RWPE2 (cell line): ENCODE data around the gene COL21A1.

Experiments used
- ATAC-seq: fragments of 200-7000 bp; cut with Tn5 transposase; 3 replicates; pipeline ENCODE4 v1.9.1; 2021; ENCODE audit warnings: low read depth
- DNase-seq: peaks from one replicate; pipeline ENCODE4 v3.0.0-alpha.2; 2020; ENCODE audit warnings: low spot score
- H3K27ac ChIP-seq: fragments of 450-650 bp; 2 replicates; pipeline ENCODE4 v1.5.1; 2017; ENCODE audit warnings: mild to moderate bottlenecking; ENCODE audit not compliant: poor library complexity, severe bottlenecking
- H3K27me3 ChIP-seq: fragments of 250-450 bp; sonication (Bioruptor Pico); 2 replicates; pipeline ENCODE4 v1.5.1; 2021; ENCODE audit warnings: mild to moderate bottlenecking, moderate library complexity; ENCODE audit not compliant: insufficient read depth, poor library complexity, severe bottlenecking
- H3K36me3 ChIP-seq: fragments of 250-450 bp; sonication (Bioruptor Pico); 2 replicates; pipeline ENCODE4 v1.5.1; 2020; ENCODE audit warnings: low read depth, mild to moderate bottlenecking, moderate library complexity
- H3K4me1 ChIP-seq: fragments of 250-450 bp; sonication (Bioruptor Pico); 2 replicates; pipeline ENCODE4 v1.5.1; 2021; ENCODE audit warnings: mild to moderate bottlenecking, moderate library complexity; ENCODE audit not compliant: insufficient read depth, poor library complexity, severe bottlenecking
- H3K4me3 ChIP-seq: fragments of 250-450 bp; sonication (Bioruptor Pico); 2 replicates; pipeline ENCODE4 v1.5.1; 2021; ENCODE audit warnings: mild to moderate bottlenecking, moderate library complexity; ENCODE audit not compliant: severe bottlenecking
- H3K9me3 ChIP-seq: fragments of 250-450 bp; sonication (Bioruptor Pico); 2 replicates; pipeline ENCODE4 v1.5.1; 2021; ENCODE audit warnings: mild to moderate bottlenecking, moderate library complexity; ENCODE audit not compliant: severe bottlenecking
- TF ChIP-seq, protein P1 (sequence below): fragments of 450-650 bp; IDR thresholded peaks from one replicate; pipeline ENCODE4 v1.5.1; 2017; ENCODE audit warnings: mild to moderate bottlenecking, moderate library complexity; ENCODE audit not compliant: poor library complexity, severe bottlenecking

The COL21A1 gene

DNA sequence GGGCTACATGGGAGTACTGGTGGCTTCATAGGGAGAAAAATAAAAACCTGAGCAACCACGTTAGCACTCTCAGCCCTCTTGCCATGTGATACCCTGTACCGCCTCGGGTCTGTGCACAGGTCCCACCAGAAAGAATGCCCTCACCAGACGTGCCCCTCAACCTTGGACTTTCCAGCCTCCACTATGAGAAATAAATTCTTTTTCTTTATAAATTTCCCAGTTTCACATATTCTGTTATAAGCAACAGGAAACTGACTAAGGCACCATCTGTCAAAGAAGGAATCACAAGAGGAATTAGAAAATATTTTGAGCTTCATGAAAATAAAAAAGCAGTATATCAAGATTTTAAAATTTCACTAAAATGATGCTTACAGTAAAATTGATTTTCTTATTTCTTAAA is 203.6 kb downstream of the COL21A1 start:
- Histone ChIP-seq H3K27me3 (no peaks in the 10 kb centered on the region), H3K4me3 (no peak overlapping the region), H3K9me3 (no peaks in the 10 kb centered on the region), H3K4me1 (peaks cover 18% of the 10 kb centered on the region), H3K36me3 (no peaks in the 10 kb centered on the region), H3K27ac (no peak overlapping the region)
- no peak for ATAC-seq
- TF ChIP-seq, protein P1, sequence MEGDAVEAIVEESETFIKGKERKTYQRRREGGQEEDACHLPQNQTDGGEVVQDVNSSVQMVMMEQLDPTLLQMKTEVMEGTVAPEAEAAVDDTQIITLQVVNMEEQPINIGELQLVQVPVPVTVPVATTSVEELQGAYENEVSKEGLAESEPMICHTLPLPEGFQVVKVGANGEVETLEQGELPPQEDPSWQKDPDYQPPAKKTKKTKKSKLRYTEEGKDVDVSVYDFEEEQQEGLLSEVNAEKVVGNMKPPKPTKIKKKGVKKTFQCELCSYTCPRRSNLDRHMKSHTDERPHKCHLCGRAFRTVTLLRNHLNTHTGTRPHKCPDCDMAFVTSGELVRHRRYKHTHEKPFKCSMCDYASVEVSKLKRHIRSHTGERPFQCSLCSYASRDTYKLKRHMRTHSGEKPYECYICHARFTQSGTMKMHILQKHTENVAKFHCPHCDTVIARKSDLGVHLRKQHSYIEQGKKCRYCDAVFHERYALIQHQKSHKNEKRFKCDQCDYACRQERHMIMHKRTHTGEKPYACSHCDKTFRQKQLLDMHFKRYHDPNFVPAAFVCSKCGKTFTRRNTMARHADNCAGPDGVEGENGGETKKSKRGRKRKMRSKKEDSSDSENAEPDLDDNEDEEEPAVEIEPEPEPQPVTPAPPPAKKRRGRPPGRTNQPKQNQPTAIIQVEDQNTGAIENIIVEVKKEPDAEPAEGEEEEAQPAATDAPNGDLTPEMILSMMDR = no peak
- DNase-seq = no peak

DNA sequence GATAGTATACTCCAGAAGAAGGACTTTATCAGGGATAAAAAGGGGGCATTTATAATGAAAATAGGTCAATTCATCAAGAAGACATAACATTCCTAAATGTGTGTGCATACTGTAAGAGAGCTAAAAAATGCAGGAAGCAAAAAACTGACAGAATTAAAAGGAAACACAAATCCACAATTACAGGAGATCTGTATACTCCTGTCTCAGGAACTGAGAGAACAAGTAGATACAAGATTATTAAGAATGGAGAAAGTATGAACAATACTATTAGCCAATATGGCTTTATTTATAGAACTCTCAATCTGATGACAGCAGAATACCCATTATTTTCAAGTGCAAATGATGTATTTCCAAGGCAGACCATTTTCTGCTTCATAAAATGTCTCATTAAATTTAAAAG is 204.3 kb downstream of the COL21A1 start:
- no peak for DNase-seq
- no peak for ATAC-seq
- no peaks in the 10 kb centered on the region for H3K36me3 ChIP-seq
- peaks cover 18% of the 10 kb centered on the region for H3K4me1 ChIP-seq
- no peak overlapping the region for H3K27ac ChIP-seq
- H3K27me3 ChIP-seq = no peaks in the 10 kb centered on the region
- TF ChIP-seq, protein P1 = no peak
- H3K9me3 ChIP-seq = no peaks in the 10 kb centered on the region
- H3K4me3 ChIP-seq = no peak overlapping the region

DNA sequence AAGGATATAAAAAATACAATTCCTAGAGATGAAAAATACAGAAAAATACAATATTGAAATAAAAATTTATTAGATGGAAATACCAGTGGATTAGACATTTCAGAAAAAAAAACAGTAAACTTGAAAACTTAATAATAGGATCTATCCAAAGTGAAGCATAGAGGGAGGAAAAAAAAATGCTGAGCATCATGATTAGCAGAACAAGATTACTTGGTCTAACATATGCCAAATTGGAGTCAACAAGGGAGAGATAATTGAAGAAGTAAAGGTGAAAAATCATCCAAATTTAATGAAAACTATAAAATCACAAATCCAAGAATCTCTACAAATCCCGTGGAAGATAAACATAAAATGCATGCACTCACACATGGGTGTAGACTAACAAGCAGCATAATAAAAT is 205.8 kb downstream of the COL21A1 start:
- H3K27me3 ChIP-seq = no peaks in the 10 kb centered on the region
- no peak overlapping the region for H3K4me3 ChIP-seq
- H3K27ac ChIP-seq = no peak overlapping the region
- peaks cover 18% of the 10 kb centered on the region for H3K4me1 ChIP-seq
- ATAC-seq = no peak
- DNase-seq = no peak
- no peaks in the 10 kb centered on the region for H3K9me3 ChIP-seq
- no peaks in the 10 kb centered on the region for H3K36me3 ChIP-seq
- TF ChIP-seq, protein P1 = no peak

DNA sequence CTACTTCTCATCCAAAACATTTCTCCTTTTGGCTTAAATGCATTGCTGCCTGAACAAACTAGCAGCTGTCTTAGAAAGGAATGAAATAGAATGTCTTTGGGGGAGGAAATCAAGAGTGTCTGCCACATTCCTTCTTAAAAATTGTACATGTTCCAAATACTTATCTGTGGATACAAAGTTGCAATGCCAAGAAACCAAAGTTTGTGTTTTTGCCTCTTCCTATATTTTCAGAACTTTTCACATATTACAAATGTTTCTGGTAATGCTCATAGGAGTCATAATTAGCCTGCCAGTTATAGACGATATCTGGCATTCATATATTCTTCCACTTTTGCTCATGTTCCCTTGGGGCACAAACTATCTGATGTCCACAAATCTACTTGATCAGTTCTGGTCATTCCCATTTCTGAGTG is 206.5 kb downstream of the COL21A1 start:
- Histone ChIP-seq H3K27ac (no peak overlapping the region), H3K9me3 (no peaks in the 10 kb centered on the region), H3K36me3 (no peaks in the 10 kb centered on the region), H3K4me3 (no peak overlapping the region), H3K27me3 (no peaks in the 10 kb centered on the region), H3K4me1 (peaks cover 18% of the 10 kb centered on the region)
- no peak for ATAC-seq
- DNase-seq = no peak
- TF ChIP-seq, protein P1 = no peak

DNA sequence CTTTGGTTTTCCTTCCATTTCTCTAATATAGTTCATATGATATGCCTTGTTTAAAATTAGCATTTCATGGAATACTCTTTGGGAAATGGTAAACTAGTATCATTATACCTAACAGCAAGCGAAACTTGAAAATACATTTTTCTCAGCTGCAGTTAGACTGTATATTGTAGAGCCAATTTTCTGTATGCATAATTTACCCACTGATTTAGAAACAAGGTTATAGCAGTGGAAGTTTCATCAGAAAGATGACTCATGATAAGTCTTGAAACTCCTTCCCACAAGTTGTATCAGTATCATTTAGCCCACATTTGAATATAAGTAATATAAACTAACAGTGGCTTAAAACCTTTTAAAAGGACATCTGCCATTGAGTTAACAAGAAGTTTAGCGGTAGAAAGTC is 207.2 kb downstream of the COL21A1 start:
- DNase-seq (no peak), ATAC-seq (peak; percentile 57; the same call in 2 of the 3 replicates)
- Histone ChIP-seq H3K4me3 (no peak overlapping the region), H3K4me1 (peaks cover 18% of the 10 kb centered on the region), H3K27me3 (no peaks in the 10 kb centered on the region), H3K27ac (no peak overlapping the region), H3K36me3 (no peaks in the 10 kb centered on the region), H3K9me3 (no peaks in the 10 kb centered on the region)
- TF ChIP-seq, protein P1 = no peak
